Ramos (cell line): ENCODE results near the gene PRKRIP1.

ENCODE experiments used
- in situ Hi-C: fragments of 300-500 bp; cut with MboI; formaldehyde crosslinking; loops from one replicate; pipeline ENCODE4 v1.14.3; 2022; ENCODE audit warnings: low sequenced_read_pairs; ENCODE audit not compliant: unreplicated experiment

The PRKRIP1 gene

DNA sequence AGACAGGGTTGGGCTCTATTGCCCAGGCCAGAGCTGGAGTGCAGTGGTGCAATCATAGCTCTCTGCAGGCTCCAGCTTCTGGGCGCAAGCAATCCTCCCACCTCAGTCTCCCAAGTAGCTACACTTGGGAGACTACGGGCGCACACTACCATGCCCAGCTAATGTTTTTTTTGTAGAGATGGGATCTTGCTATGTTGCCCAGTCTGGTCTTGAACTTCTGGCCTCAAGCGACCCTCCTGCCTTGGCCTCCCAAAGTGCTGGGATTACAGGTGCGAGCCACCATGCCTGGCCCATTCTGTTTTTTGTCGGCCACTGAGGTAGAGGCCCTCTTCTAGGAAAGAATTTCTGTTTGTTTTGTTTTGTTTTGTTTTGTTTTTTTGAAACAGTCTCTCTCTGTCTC lies 56.3 kb downstream of the PRKRIP1 start:
- in situ Hi-C loops, result loop anchor here (25.0 kb wide), 2 partner anchors 285 to 1590 kb away; partner anchors contain the start of genes FAM185A, SLC12A9 and TRIP6

DNA sequence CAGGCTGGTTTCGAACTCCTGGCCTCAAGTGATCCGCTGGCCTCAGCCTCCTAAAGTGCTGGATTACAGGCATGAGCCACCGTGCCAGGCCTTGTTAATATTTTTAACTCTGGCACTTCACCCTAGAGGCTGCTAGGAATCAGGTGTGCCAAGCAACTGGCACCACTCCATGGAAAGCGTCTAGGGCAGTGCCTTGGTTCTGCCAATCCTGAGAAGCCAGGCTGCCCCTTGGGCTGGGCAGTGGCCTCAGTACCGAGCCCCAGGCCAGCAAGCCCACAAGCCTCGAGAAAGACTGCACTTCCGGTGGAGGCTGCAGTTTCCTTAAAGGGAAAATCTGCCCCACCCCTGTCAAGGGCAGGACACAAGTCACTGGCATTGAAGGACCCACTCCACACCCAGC lies 57.2 kb downstream of the PRKRIP1 start:
- in situ Hi-C loops, result loop anchor here (25.0 kb wide), 2 partner anchors 284 to 1591 kb away; partner anchors contain the start of genes FAM185A, SLC12A9 and TRIP6

GRCh38 chr7:102454468-102454867 lies 58.3 kb downstream of the PRKRIP1 start:
- in situ Hi-C loops, result loop anchor here (25.0 kb wide), 2 partner anchors 283 to 1592 kb away; partner anchors contain the start of genes FAM185A, SLC12A9 and TRIP6

GRCh38 chr7:102454932-102455331 lies 58.8 kb downstream of the PRKRIP1 start:
- in situ Hi-C loops, result loop anchor here (25.0 kb wide), 2 partner anchors 282 to 1593 kb away; partner anchors contain the start of genes FAM185A, SLC12A9 and TRIP6

DNA sequence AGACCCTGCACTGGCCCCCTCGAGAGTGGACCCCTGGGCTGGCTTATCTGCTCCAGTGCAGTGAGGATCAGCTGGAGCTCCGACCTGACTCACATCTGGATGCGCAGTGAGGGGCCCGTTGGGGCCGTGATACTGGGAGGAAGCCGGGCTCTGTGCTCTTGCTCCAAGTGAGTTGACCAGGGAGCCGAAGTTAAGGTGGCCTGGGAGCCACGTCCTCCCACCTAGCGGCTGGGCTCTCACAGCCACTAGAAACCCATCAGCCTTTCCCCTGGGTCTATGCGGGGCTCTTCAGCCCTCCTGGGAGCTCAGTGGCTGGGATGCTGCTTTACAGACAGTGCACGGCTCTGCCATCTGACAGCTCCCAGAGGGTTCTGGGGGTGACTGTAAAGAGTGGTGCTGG lies 59.4 kb downstream of the PRKRIP1 start:
- in situ Hi-C loops, result loop anchor here (25.0 kb wide), 2 partner anchors 282 to 1593 kb away; partner anchors contain the start of genes FAM185A, SLC12A9 and TRIP6

DNA sequence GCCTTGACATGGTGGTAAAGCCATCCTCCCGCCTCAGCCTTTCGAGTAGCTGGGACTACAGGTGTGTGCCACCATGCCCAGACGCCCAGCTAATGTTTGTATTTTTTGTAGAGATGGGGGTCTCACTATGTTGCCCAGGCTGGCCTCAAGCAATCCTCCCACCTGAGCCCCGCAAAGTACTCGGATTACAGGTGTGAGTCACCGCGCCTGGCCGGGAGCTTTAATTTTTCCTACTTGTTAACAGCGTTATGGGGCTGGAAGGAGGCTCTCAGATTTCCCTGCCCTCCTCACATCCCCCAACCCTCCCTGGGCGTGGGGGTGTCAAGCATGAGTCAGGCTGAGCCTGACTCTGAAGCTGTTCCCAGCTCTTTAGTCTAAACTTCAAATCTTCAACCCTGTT lies 60.2 kb downstream of the PRKRIP1 start:
- in situ Hi-C loops, result loop anchor here (25.0 kb wide), 2 partner anchors 281 to 1594 kb away; partner anchors contain the start of genes FAM185A, SLC12A9 and TRIP6

DNA sequence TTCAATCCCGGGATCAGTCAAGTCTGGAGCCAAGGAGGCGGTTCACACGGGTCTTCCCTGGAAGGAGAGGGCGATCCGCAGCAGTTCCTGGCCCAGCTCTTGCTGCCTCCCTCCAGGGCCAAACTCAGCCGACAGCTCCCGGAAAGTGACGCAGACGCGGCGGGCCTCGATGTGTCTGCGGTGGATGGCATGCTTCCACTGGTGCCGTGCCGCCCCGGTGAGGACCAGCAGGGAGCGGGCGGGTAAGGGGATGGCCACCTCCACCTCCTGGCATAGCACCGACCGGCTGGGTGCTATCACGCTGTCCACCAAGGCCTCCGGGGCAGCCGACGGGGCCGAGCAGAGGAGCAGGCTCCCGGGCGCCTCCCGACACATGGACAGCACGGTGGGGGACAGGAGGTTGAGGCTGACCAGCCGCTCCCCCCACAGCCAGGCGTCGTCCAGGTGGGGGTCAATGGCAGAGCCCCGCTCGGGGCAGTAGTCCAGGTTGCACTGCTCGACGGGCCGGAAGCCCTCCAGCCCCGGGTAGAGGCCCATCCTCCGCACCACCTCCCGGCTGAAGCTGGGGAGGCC lies 61.3 kb downstream of the PRKRIP1 start:
- in situ Hi-C loops, result loop anchor here (25.0 kb wide), 2 partner anchors 280 to 1595 kb away; partner anchors contain the start of genes FAM185A, SLC12A9 and TRIP6

GRCh38 chr7:102459221-102459844 lies 63.2 kb downstream of the PRKRIP1 start:
- in situ Hi-C loops, result loop anchor here (25.0 kb wide), 2 partner anchors 278 to 1597 kb away; partner anchors contain the start of genes FAM185A, SLC12A9 and TRIP6

DNA sequence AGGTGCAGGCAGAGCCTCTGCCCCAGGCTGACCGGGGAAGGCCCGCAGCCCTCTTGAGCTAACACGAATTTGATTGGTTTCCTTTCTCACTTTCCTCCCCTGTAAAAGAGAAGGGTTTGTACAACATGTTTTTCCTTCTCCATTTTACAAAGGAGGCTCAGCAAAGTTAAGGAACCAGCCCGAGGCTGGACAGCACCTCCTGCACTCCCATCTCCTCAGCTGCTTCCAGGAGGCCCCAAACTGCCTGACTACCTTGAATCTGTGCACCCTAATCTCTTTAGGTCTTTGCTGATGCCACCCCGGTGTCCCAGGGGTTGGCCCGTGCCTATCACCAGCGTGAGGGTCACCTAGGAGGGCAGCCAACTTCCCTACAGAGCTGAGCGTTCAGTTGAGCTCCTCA lies 64.3 kb downstream of the PRKRIP1 start:
- in situ Hi-C loops, result loop anchor here (25.0 kb wide), 2 partner anchors 277 to 1598 kb away; partner anchors contain the start of genes FAM185A, SLC12A9 and TRIP6

- in situ Hi-C loops, result loop anchor here (25.0 kb wide), 2 partner anchors 273 to 1602 kb away; partner anchors contain the start of genes FAM185A, SLC12A9 and TRIP6
Measured at GRCh38 chr7:102463841-102464576, 67.8 kb downstream of the PRKRIP1 start.

GRCh38 chr7:102464577-102465280 lies 68.6 kb downstream of the PRKRIP1 start, which contains the start of the genes ALKBH4 and LRWD1:
TSS of gene ALKBH4 (minus strand) at chr7:102464863. CDS start at chr7:102464836, 27 bp downstream.
TSS of gene LRWD1 (plus strand) at chr7:102464984. CDS start at chr7:102465081, 97 bp downstream.
- in situ Hi-C loops, result loop anchor here (25.0 kb wide), 2 partner anchors 273 to 1602 kb away; partner anchors contain the start of genes FAM185A, SLC12A9 and TRIP6

DNA sequence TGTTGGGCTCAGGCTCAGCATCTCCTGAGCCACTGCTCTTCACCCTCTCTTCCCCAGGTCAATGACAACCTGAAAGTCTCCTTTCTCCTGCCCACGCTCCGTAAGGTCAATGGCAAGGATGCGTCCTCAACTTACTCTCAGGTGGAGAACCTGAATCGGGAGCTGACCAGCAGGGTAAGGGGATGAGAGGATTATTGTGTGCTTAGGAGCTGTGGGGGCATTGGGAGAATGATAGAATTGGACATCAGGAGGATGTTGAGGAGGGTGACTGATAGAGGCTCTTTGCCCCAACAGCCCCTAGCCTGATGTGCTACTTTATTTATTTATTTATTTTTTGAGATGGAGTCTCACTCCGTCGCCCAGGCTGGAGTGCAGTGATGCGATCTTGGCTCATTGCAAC lies 69.9 kb downstream of the PRKRIP1 start:
- in situ Hi-C loops, result loop anchor here (25.0 kb wide), 2 partner anchors 271 to 1604 kb away; partner anchors contain the start of genes FAM185A, SLC12A9 and TRIP6

- in situ Hi-C loops, result loop anchor here (25.0 kb wide), 2 partner anchors 269 to 1606 kb away; partner anchors contain the start of genes FAM185A, SLC12A9 and TRIP6
Measured at GRCh38 chr7:102467581-102468477, 71.7 kb downstream of the PRKRIP1 start.

GRCh38 chr7:102468478-102469350 lies 72.6 kb downstream of the PRKRIP1 start:
- in situ Hi-C loops, result loop anchor here (25.0 kb wide), 2 partner anchors 269 to 1606 kb away; partner anchors contain the start of genes FAM185A, SLC12A9 and TRIP6

GRCh38 chr7:102469351-102469971 lies 73.3 kb downstream of the PRKRIP1 start:
- in situ Hi-C loops, result loop anchor here (25.0 kb wide), 2 partner anchors 268 to 1607 kb away; partner anchors contain the start of genes FAM185A, SLC12A9 and TRIP6

- in situ Hi-C loops, result loop anchor here (25.0 kb wide), 2 partner anchors 267 to 1608 kb away; partner anchors contain the start of genes FAM185A, SLC12A9 and TRIP6
Measured at GRCh38 chr7:102469972-102470825, 74.0 kb downstream of the PRKRIP1 start.
